GM15510 (cell line): ENCODE data around the gene ZNF708.

Experiments used
- POLR2A ChIP-seq: IDR thresholded peaks from 3 replicates; pipeline ENCODE4 v1.6.1; 2011; ENCODE audit warnings: borderline replicate concordance; ENCODE audit not compliant: insufficient read length; ENCODE audit errors: extremely low read depth

ZNF708 gene

GRCh38 chr19:21328885-21329605 lies at the start of gene ZNF708:
Gene ZNF708, minus strand, starts transcription at chr19:21329410. Its CDS starts 198 bp downstream, at chr19:21329212.
- TF ChIP-seq POLR2A = peak; percentile 79

- TF ChIP-seq POLR2A = no peak
Measured at GRCh38 chr19:21362291-21362690, 33.1 kb upstream of the ZNF708 start.

- peak; percentile 69 for TF ChIP-seq POLR2A
Measured at GRCh38 chr19:21358768-21359451, 29.7 kb upstream of the ZNF708 start, which contains the start of gene ZNF738. Gene ZNF738, plus strand, starts transcription at chr19:21359000. Its CDS starts 141 bp downstream, at chr19:21359141.

- no peak for TF ChIP-seq POLR2A
Measured at GRCh38 chr19:21352830-21353229, 23.6 kb upstream of the ZNF708 start.

- no peak for TF ChIP-seq POLR2A
Measured at GRCh38 chr19:21335721-21336120, 6.5 kb upstream of the ZNF708 start.

GRCh38 chr19:21328406-21328805 lies 804 bp downstream of the ZNF708 start:
- no peak for TF ChIP-seq POLR2A

- no peak for TF ChIP-seq POLR2A
Measured at GRCh38 chr19:21326169-21326568, 3.0 kb downstream of the ZNF708 start.

- no peak for TF ChIP-seq POLR2A
Measured at GRCh38 chr19:21323000-21323399, 6.2 kb downstream of the ZNF708 start.

GRCh38 chr19:21322528-21322927 lies 6.7 kb downstream of the ZNF708 start:
- TF ChIP-seq POLR2A = no peak

- no peak for TF ChIP-seq POLR2A
Measured at GRCh38 chr19:21321996-21322395, 7.2 kb downstream of the ZNF708 start.

- no peak for TF ChIP-seq POLR2A
Measured at GRCh38 chr19:21321134-21321533, 8.1 kb downstream of the ZNF708 start.

GRCh38 chr19:21317821-21318220 lies 11.4 kb downstream of the ZNF708 start:
- TF ChIP-seq POLR2A = no peak

GRCh38 chr19:21314676-21315075 lies 14.5 kb downstream of the ZNF708 start:
- no peak for TF ChIP-seq POLR2A

- TF ChIP-seq POLR2A = no peak
Measured at GRCh38 chr19:21308773-21309172, 20.4 kb downstream of the ZNF708 start.

- no peak for TF ChIP-seq POLR2A
Measured at GRCh38 chr19:21269813-21270212, 59.4 kb downstream of the ZNF708 start.

- no peak for TF ChIP-seq POLR2A
Measured at GRCh38 chr19:21264891-21265290, 64.3 kb downstream of the ZNF708 start.
